CD8-positive, alpha-beta memory T cell (primary cell): Measurements from ENCODE around the gene NACAD. TPM values are rescaled to one million over a fixed set of nuclear protein-coding genes. Genes with fewer than 3 reads are reported as not detected.
A peak's percentile ranks its signal among the peaks of the same experiment; 100 is the strongest.
"Not testable (repeated sequence)": the region's sequence is repeated elsewhere in the genome, so short reads cannot be mapped to it uniquely, and the experiment has no call there.

Experiments
- CTCF ChIA-PET: fragments of 350-600 bp; sonication (Branson Sonifier 250); formaldehyde crosslinking; loops from one replicate; lab custom pipeline; 2021; ENCODE audit warnings: antibody characterized with exemption; lab: Charles Lee
- POLR2A ChIA-PET: fragments of 350-600 bp; sonication (Branson Sonifier 250); formaldehyde crosslinking; loops from one replicate; lab custom pipeline; 2021; ENCODE audit warnings: antibody characterized with exemption; lab: Charles Lee
- DNase-seq, 5 donors: peaks; one replicate each; pipeline versions ENCODE4 v3.0.0 to v3.0.0-alpha.2; 2020 to 2022; ENCODE audit warnings: mixed read lengths in 1 of 5
- H3K27ac ChIP-seq: one replicate; pipeline ENCODE4 v1.7.0; 2013; ENCODE audit warnings: low read depth, mild to moderate bottlenecking, low read length, moderate library complexity
- H3K27me3 ChIP-seq: 2 replicates; pipeline ENCODE4 v1.7.0; 2013; ENCODE audit warnings: low read length, mild to moderate bottlenecking; ENCODE audit not compliant: insufficient read depth, poor library complexity, severe bottlenecking
- H3K36me3 ChIP-seq: 2 replicates; pipeline ENCODE4 v1.7.0; 2013; ENCODE audit warnings: mild to moderate bottlenecking, low read length, moderate library complexity; ENCODE audit not compliant: insufficient read depth
- H3K4me1 ChIP-seq: 2 replicates; pipeline ENCODE4 v1.7.0; 2013; ENCODE audit warnings: mild to moderate bottlenecking, low read length, moderate library complexity; ENCODE audit not compliant: insufficient read depth
- H3K4me3 ChIP-seq: 2 replicates; pipeline ENCODE4 v1.7.0; 2013; ENCODE audit warnings: mild to moderate bottlenecking, low read length
- H3K9me3 ChIP-seq: 2 replicates; pipeline ENCODE4 v1.7.0; 2013; ENCODE audit warnings: mild to moderate bottlenecking, low read length
- H3K27ac Mint-ChIP-seq, 8 donors: one replicate each; pipeline ENCODE4 v1.8.0; 2020 to 2021; ENCODE audit warnings: mixed read lengths in 8 of 8, mild to moderate bottlenecking in 6 of 8, inconsistent platforms in 3 of 8, moderate library complexity in 3 of 8
- H3K27me3 Mint-ChIP-seq, 2 donors: one replicate each; pipeline ENCODE4 v1.8.0; 2020 to 2021; ENCODE audit warnings: mixed read lengths in 2 of 2, mild to moderate bottlenecking in 1 of 2, moderate library complexity in 1 of 2
- H3K36me3 Mint-ChIP-seq, 3 donors: one replicate each; pipeline ENCODE4 v1.8.0; 2020 to 2021; ENCODE audit warnings: mixed read lengths in 3 of 3, inconsistent platforms in 1 of 3, mild to moderate bottlenecking in 1 of 3
- H3K4me1 Mint-ChIP-seq, 3 donors: one replicate each; pipeline ENCODE4 v1.8.0; 2020 to 2021; ENCODE audit warnings: mixed read lengths in 3 of 3, inconsistent platforms in 1 of 3, mild to moderate bottlenecking in 1 of 3
- H3K4me3 Mint-ChIP-seq, 7 donors: one replicate each; pipeline ENCODE4 v1.8.0; 2020 to 2021; ENCODE audit warnings: mixed read lengths in 7 of 7, mild to moderate bottlenecking in 6 of 7, moderate library complexity in 4 of 7, inconsistent platforms in 2 of 7
- H3K9me3 Mint-ChIP-seq, 5 donors: one replicate each; pipeline ENCODE4 v1.8.0; 2020 to 2022; ENCODE audit warnings: mixed read lengths in 5 of 5, mild to moderate bottlenecking in 3 of 5, moderate library complexity in 2 of 5, inconsistent platforms in 1 of 5
- polyA plus RNA-seq: library from polyadenylated mRNA; unstranded; fragments of 300-500 nt; fragmentation: Illumina TruSeq; gene quantifications from one replicate; pipeline ENCODE4 v1.2.3, GENCODE V29; 2021
- total RNA-seq, 2 experiments: library from RNA; stranded (reverse); gene quantifications; one replicate each; pipeline ENCODE4 v1.2.3, GENCODE V29; 2021

Gene NACAD
- total and polyA plus RNA-seq, 3 experiments from 2014 or later = 0.31 to 1.3 (median 0.82) TPM

DNA sequence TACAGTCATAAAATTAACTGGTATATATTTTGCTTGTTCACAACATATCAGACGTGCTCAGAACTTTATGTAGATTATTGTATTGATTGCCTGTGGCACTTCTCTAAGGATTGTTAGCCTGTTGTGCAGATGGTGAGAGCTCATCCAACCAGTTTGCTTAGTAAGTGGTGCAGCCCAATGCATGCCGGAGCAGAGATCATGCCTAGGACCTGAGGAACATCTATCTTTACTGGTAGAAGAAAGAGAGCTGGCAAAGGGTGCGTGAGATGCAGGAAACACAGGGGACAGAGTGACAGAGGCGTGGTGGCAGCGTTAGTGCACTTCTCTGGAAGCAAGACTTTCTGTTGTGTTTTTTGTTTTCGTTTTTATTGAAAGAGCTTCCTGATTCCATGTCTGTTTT is 52.9 kb downstream of the NACAD start:
- peak in 1 of 5 donors; percentile 23 for DNase-seq
- Mint-ChIP-seq H3K9me3 (no peaks in the 10 kb centered on the region), H3K27ac (peak overlapping the region; percentile 71 to 99 (median 94)), H3K4me1 (peaks cover 71 to 84% (median 79%) of the 10 kb centered on the region in 3 donors), H3K36me3 (peaks cover 0 to 74% (median 21%) of the 10 kb centered on the region in 3 donors), H3K4me3 (peak overlapping the region; percentile 51 to 87 (median 78)), H3K27me3 (no peaks in the 10 kb centered on the region)
- peaks cover 29% of the 10 kb centered on the region for H3K36me3 ChIP-seq
- H3K27me3 ChIP-seq = no peaks in the 10 kb centered on the region
- H3K4me3 ChIP-seq = peak overlapping the region; percentile 33
- ChIA-PET CTCF (interaction anchor here (0.8 to 5.1 kb wide), 5 partner anchors 8 to 100 kb away, joined by 3 to 22 read pairs (median 3); no protein-coding TSS in a partner anchor), POLR2A (interaction anchor here (0.9 to 1.7 kb wide), 3 partner anchors 57 to 75 kb away, joined by 3 to 4 read pairs (median 3); partner anchors contain the start of gene MYO1G)
- H3K9me3 ChIP-seq = no peaks in the 10 kb centered on the region
- peaks cover 71% of the 10 kb centered on the region for H3K4me1 ChIP-seq
- no peak overlapping the region for H3K27ac ChIP-seq

DNA sequence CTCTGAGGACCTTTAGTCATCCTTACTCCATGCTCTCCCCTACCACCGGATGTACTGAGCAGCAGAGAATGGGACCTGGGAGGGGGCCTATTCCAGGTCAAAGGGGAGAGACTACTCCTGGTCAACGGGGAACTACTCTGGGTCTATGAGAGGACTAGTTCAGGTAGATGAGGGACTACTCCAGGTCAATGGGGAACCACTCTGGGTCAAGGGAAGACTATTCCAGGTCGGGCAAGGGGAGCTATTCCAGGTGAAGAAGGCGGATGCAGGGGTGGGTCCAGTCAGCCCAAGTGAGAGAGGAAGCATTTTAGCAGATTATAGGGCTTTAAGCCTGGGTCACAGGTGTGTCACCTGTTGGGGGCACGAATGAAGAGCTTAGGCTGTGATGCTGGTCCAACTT is 53.4 kb downstream of the NACAD start:
- H3K9me3 Mint-ChIP-seq = no peaks in the 10 kb centered on the region
- DNase-seq = no peak
- no peaks in the 10 kb centered on the region for H3K9me3 ChIP-seq
- peak overlapping the region in 6 of 7 donors; percentile 43 to 85 (median 80) for H3K4me3 Mint-ChIP-seq
- peak overlapping the region; percentile 2 to 98 (median 83) for H3K27ac Mint-ChIP-seq
- H3K27me3 Mint-ChIP-seq = no peaks in the 10 kb centered on the region
- POLR2A ChIA-PET = interaction anchor here (0.9 to 1.7 kb wide), 3 partner anchors 57 to 75 kb away, joined by 3 to 4 read pairs (median 3); partner anchors contain the start of gene MYO1G
- no peak overlapping the region for H3K27ac ChIP-seq
- peaks cover 24% of the 10 kb centered on the region for H3K36me3 ChIP-seq
- H3K4me1 ChIP-seq = peaks cover 74% of the 10 kb centered on the region
- peaks cover 0 to 69% (median 18%) of the 10 kb centered on the region in 3 donors for H3K36me3 Mint-ChIP-seq
- CTCF ChIA-PET = interaction anchor here (0.8 to 5.1 kb wide), 6 partner anchors 13 to 100 kb away, joined by 3 to 22 read pairs (median 3); no protein-coding TSS in a partner anchor
- H3K27me3 ChIP-seq = no peaks in the 10 kb centered on the region
- peaks cover 69 to 81% (median 78%) of the 10 kb centered on the region in 3 donors for H3K4me1 Mint-ChIP-seq
- peak overlapping the region; percentile 45 for H3K4me3 ChIP-seq

- H3K4me1 ChIP-seq = peaks cover 81% of the 10 kb centered on the region
- not testable (repeated sequence) for H3K27me3 Mint-ChIP-seq, H3K27me3 ChIP-seq, H3K9me3 Mint-ChIP-seq, H3K27ac ChIP-seq, DNase-seq, H3K9me3 ChIP-seq, H3K4me3 ChIP-seq
- peak overlapping the region in 1 of 7 donors; percentile 74 for H3K4me3 Mint-ChIP-seq
- CTCF ChIA-PET = interaction anchor here (1.0 to 5.1 kb wide), 6 partner anchors 33 to 178 kb away, joined by 3 to 22 read pairs (median 4); no protein-coding TSS in a partner anchor
- POLR2A ChIA-PET = interaction anchor here (0.7 kb wide), 1 partner anchor 431 kb away, joined by 8 read pairs; no protein-coding TSS in a partner anchor
- H3K4me1 Mint-ChIP-seq = peaks cover 73 to 85% (median 82%) of the 10 kb centered on the region in 3 donors
- H3K36me3 Mint-ChIP-seq = peaks cover 0 to 72% (median 17%) of the 10 kb centered on the region in 3 donors
- H3K27ac Mint-ChIP-seq = peak overlapping the region in 6 of 8 donors; percentile 40 to 81 (median 68)
- peaks cover 21% of the 10 kb centered on the region for H3K36me3 ChIP-seq
Observed at GRCh38 chr7:45034710-45035109, 54.1 kb downstream of the NACAD start.

DNA sequence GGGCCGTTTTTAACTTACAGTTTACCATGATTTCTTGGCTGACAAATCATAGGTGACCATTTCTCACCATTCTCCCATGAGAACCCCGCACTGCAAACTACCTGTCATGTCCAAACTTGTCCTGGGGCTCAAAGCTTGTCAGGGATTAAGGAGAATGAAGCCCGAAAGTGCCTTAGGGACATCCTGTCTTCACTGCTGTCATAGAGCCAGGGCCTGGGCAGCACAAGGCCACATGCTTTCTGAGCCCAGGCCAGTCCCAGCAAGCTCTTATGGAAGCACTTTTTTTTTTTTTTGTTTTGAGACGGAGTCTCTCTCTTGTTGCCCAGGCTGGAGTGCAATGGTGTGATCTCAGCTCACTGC is 54.9 kb downstream of the NACAD start:
- H3K27me3 ChIP-seq = no peaks in the 10 kb centered on the region
- no peak overlapping the region for H3K27ac ChIP-seq
- H3K4me1 ChIP-seq = peaks cover 86% of the 10 kb centered on the region
- CTCF ChIA-PET = interaction anchor here (1.0 to 5.1 kb wide), 7 partner anchors 18 to 177 kb away, joined by 3 to 22 read pairs (median 5); partner anchors contain the start of gene MYO1G
- H3K4me3 Mint-ChIP-seq = peak overlapping the region; percentile 68 to 92 (median 80)
- H3K4me3 ChIP-seq = no peak overlapping the region
- H3K27ac Mint-ChIP-seq = peak overlapping the region; percentile 71 to 94 (median 84)
- peaks cover 78 to 89% (median 84%) of the 10 kb centered on the region in 3 donors for H3K4me1 Mint-ChIP-seq
- H3K36me3 ChIP-seq = peaks cover 14% of the 10 kb centered on the region
- POLR2A ChIA-PET = interaction anchor here (0.9 kb wide), 2 partner anchors 34 to 60 kb away, joined by 3 to 6 read pairs; partner anchors contain the start of gene CCM2
- no peaks in the 10 kb centered on the region for H3K27me3 Mint-ChIP-seq
- peaks cover 8 to 74% (median 19%) of the 10 kb centered on the region in 3 donors for H3K36me3 Mint-ChIP-seq
- no peaks in the 10 kb centered on the region for H3K9me3 Mint-ChIP-seq
- no peaks in the 10 kb centered on the region for H3K9me3 ChIP-seq
- no peak for DNase-seq

DNA sequence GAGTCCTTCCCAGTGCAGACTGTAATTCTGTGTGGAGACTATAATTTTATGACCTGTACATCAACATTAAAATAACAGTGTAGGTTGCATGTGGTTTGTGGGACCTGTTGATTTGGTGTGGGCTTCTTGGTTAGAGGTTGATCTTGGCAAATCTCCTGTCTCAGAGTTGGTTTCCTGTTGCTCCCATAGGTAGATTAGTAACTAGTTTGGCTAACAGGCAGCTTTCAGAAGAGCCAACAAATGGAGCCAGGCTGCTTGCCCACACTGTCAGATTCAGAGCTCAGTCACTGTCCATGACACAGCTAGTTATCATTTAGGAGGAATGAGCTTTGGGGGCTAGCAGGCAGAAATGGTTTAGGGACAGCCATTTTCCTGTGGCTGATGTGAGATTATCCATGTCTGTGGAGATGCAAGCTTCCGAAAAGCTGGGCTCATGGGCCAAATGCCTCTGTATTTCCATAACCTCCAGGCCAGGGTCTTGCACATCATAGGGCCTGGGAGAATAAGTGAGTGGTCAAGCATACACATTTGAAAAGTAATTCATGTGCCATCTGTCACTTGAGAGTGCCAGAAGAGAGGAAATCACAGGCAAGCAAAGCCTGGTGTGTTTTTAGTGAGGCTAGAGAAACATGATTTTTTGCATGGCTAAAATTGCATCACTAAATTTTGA is 55.4 kb downstream of the NACAD start:
- H3K27me3 Mint-ChIP-seq = no peaks in the 10 kb centered on the region
- H3K9me3 Mint-ChIP-seq = no peaks in the 10 kb centered on the region
- H3K27ac Mint-ChIP-seq = peak overlapping the region; percentile 71 to 94 (median 84)

DNA sequence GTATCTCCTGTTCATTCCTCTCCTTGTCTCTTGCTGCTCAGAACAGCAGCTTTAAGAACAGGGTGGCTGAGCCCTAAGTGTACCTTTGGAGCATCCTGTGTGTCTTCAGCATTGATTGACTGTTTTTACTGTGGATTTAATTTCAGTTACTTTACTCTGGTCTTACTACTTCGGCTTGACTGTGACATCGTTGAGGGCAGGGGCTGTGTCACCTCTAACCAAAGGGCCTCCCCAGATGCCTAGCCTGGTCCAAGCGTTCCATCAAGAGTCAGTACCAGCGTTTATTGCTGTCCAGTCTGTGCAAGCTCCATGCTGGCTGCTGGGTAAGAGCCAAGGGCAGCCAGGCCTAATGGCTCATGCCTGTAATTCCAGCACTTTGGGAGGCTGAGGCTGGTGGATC is 56.3 kb downstream of the NACAD start:
- Mint-ChIP-seq H3K4me3 (peak overlapping the region; percentile 69 to 92 (median 80)), H3K27ac (peak overlapping the region; percentile 71 to 92 (median 82)), H3K27me3 (no peaks in the 10 kb centered on the region), H3K36me3 (peaks cover 9 to 75% (median 10%) of the 10 kb centered on the region in 3 donors), H3K4me1 (peaks cover 67 to 79% (median 72%) of the 10 kb centered on the region in 3 donors), H3K9me3 (no peaks in the 10 kb centered on the region)
- Histone ChIP-seq H3K27me3 (no peaks in the 10 kb centered on the region), H3K36me3 (peaks cover 3% of the 10 kb centered on the region), H3K27ac (no peak overlapping the region), H3K4me1 (peaks cover 74% of the 10 kb centered on the region), H3K4me3 (peak overlapping the region; percentile 48), H3K9me3 (no peaks in the 10 kb centered on the region)
- POLR2A ChIA-PET = interaction anchor here (1.2 to 1.8 kb wide), 3 partner anchors 13 to 59 kb away, joined by 6 read pairs; no protein-coding TSS in a partner anchor
- no peak for DNase-seq
- CTCF ChIA-PET = interaction anchor here (0.6 to 5.1 kb wide), 4 partner anchors 30 to 59 kb away, joined by 3 to 22 read pairs (median 3); no protein-coding TSS in a partner anchor

More for the DNA sequence above, 55.4 kb downstream of the NACAD start:
- Histone ChIP-seq H3K27me3 (no peaks in the 10 kb centered on the region), H3K36me3 (peaks cover 9% of the 10 kb centered on the region), H3K4me1 (peaks cover 84% of the 10 kb centered on the region), H3K9me3 (no peaks in the 10 kb centered on the region), H3K27ac (peak overlapping the region; percentile 4), H3K4me3 (peak overlapping the region; percentile 48)
- H3K36me3 Mint-ChIP-seq = peaks cover 9 to 74% (median 14%) of the 10 kb centered on the region in 3 donors
- ChIA-PET CTCF (interaction anchor here (0.8 to 5.1 kb wide), 6 partner anchors 19 to 60 kb away, joined by 3 to 22 read pairs (median 5); partner anchors contain the start of gene MYO1G), POLR2A (interaction anchor here (0.9 to 1.2 kb wide), 3 partner anchors 14 to 59 kb away, joined by 3 to 6 read pairs (median 6); partner anchors contain the start of gene CCM2)
- H3K4me3 Mint-ChIP-seq = peak overlapping the region; percentile 68 to 92 (median 80)
- H3K4me1 Mint-ChIP-seq = peaks cover 73 to 88% (median 82%) of the 10 kb centered on the region in 3 donors
- peak in 2 of 5 donors; percentile 24 to 33 for DNase-seq

DNA sequence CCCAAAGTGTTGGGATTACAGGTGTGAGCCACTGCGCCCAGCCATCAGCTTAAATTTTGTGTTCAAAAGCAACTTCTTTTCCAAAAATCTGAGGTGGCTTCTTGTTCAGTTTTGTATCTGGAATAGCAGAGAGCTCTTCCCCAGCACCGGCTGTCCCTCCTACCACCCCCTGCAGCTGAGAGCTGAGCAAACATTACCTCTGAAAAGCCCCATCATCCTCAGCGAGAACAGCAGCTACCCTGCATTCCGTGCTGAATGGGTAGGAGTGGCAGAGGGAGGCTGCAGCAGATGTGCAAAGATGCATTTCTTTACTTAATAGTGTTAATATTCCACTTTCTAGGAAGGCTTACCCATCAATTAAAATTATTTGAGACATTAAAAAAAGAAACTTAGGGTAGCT is 56.9 kb downstream of the NACAD start:
- H3K36me3 ChIP-seq = peaks cover 3% of the 10 kb centered on the region
- Mint-ChIP-seq H3K4me1 (peaks cover 69 to 79% (median 73%) of the 10 kb centered on the region in 3 donors), H3K9me3 (no peaks in the 10 kb centered on the region), H3K27me3 (no peaks in the 10 kb centered on the region), H3K36me3 (peaks cover 8 to 73% (median 9%) of the 10 kb centered on the region in 3 donors), H3K27ac (peak overlapping the region; percentile 71 to 93 (median 82)), H3K4me3 (peak overlapping the region; percentile 69 to 92 (median 80))
- DNase-seq = no peak
- ChIA-PET CTCF (interaction anchor here (0.9 to 1.3 kb wide), 2 partner anchors 30 to 33 kb away, joined by 3 read pairs; no protein-coding TSS in a partner anchor), POLR2A (interaction anchor here (0.6 to 1.8 kb wide), 4 partner anchors 31 to 401 kb away, joined by 3 to 6 read pairs (median 4); partner anchors contain the start of gene TBRG4)
- H3K9me3 ChIP-seq = no peaks in the 10 kb centered on the region
- no peak overlapping the region for H3K27ac ChIP-seq
- H3K4me1 ChIP-seq = peaks cover 72% of the 10 kb centered on the region
- no peaks in the 10 kb centered on the region for H3K27me3 ChIP-seq
- H3K4me3 ChIP-seq = peak overlapping the region; percentile 48
